Gastroesophageal sphincter (tissue), 3 donors: ENCODE data around the gene DCP1B.

ENCODE experiments used
- CTCF ChIP-seq, 4 experiments: fragments of 200-600 bp in 2 of 4; fragments of 450-650 bp in 2 of 4; sonication (generic) in 1 of 4; IDR thresholded peaks; one replicate each; pipeline ENCODE4 v1.5.1; 2017 to 2019; ENCODE audit warnings: antibody characterized with exemption in 4 of 4, mild to moderate bottlenecking in 2 of 4, moderate library complexity in 2 of 4
- EP300 ChIP-seq: sonication (generic); formaldehyde crosslinking; IDR thresholded peaks from one replicate; pipeline ENCODE4 v1.6.1; 2017; ENCODE audit warnings: antibody characterized with exemption, mild to moderate bottlenecking
- POLR2AphosphoS5 ChIP-seq: sonication (generic); formaldehyde crosslinking; IDR thresholded peaks from one replicate; pipeline ENCODE4 v1.6.1; 2017; ENCODE audit warnings: antibody characterized with exemption

GRCh38 chr12:2023365-2023764, 19.1 kb upstream of the DCP1B start:
- TF ChIP-seq POLR2AphosphoS5 (no peak), EP300 (no peak), CTCF (IDR thresholded peaks at IDR 0.05) (no peak)
